K562 (cell line): Measurements from ENCODE around the gene ZNF474. TPM values are rescaled to one million over a fixed set of nuclear protein-coding genes. Genes with fewer than 3 reads are reported as not detected.

ENCODE experiments used
- HDAC1 ChIP-seq, 2 experiments: fragments of 450-650 bp; IDR thresholded peaks; 2 replicates each; pipeline ENCODE4 v1.6.1; 2016 to 2017; ENCODE audit warnings: inconsistent platforms in 1 of 2, mild to moderate bottlenecking in 1 of 2, moderate library complexity in 1 of 2
- MAZ ChIP-seq, 2 experiments: fragments of 450-650 bp in 1 of 2; sonication (generic) in 1 of 2; formaldehyde crosslinking; IDR thresholded peaks in 1 of 2; conservative IDR thresholded peaks in 1 of 2; 2 replicates each; pipeline versions ENCODE4 v1.4.0 to v1.5.0; 2020; ENCODE audit warnings: mild to moderate bottlenecking in 1 of 2, missing genetic modification reagents in 1 of 2
- RAD21 ChIP-seq, 2 experiments: fragments of 250-450 bp in 1 of 2; fragments of 450-650 bp in 1 of 2; sonication (Bioruptor Pico) in 1 of 2; formaldehyde crosslinking in 1 of 2; IDR thresholded peaks in 1 of 2; conservative IDR thresholded peaks in 1 of 2; 2 replicates each; pipeline versions ENCODE4 v1.4.0 to v1.8.0; 2020 to 2022; ENCODE audit warnings: mild to moderate bottlenecking in 2 of 2, moderate library complexity in 1 of 2
- TRIM28 ChIP-seq: fragments of 450-650 bp; IDR thresholded peaks from 2 replicates; pipeline ENCODE4 v1.6.1; 2017
- ZNF79 ChIP-seq: fragments of 250-450 bp; sonication (Bioruptor Pico); IDR thresholded peaks from 2 replicates; pipeline ENCODE4 v1.4.0; 2020; ENCODE audit warnings: low read depth, mild to moderate bottlenecking, moderate library complexity
- polyA plus RNA-seq, 8 experiments: library from polyadenylated mRNA; depleted of rRNA in 4 of 8; stranded (reverse) in 5 of 8; unstranded in 3 of 8; fragments of >200 nt; fragmentation: Nextera tagmentation in 2 of 8; fragmentation: Illumina TruSeq in 1 of 8; extraction: Ambion mirVana in 2 of 8; extraction: Trizol in 1 of 8; gene quantifications; 2 replicates each; pipeline versions ENCODE4 v1.2.1 to v1.2.3, GENCODE V29; 2011 to 2014; ENCODE audit warnings: inconsistent platforms in 1 of 8, missing spikeins in 1 of 8
- total RNA-seq, 7 experiments: library from RNA; depleted of rRNA in 6 of 7; stranded (reverse); fragments of >200 nt in 6 of 7; fragmentation: Illumina TruSeq in 2 of 7; extraction: Trizol in 2 of 7; gene quantifications; 2 replicates each; pipeline versions ENCODE4 v1.2.1 to v1.2.3, GENCODE V29; 2011 to 2021; ENCODE audit warnings: low replicate concordance in 1 of 7
- TF ChIP-seq, protein P1 (sequence below), 2 experiments: fragments of 450-650 bp; formaldehyde crosslinking in 1 of 2; IDR thresholded peaks; 2 replicates each; pipeline versions ENCODE4 v1.4.0 to v1.6.1; 2014 to 2020; ENCODE audit warnings: mild to moderate bottlenecking in 2 of 2, borderline replicate concordance in 1 of 2, low read depth in 1 of 2
- TF ChIP-seq, protein P2 (sequence below), 3 experiments: IDR thresholded peaks in 2 of 3; conservative IDR thresholded peaks in 1 of 3; 2 replicates each; pipeline ENCODE4 v1.5.1; 2011 to 2012; ENCODE audit warnings: low read length in 3 of 3, mild to moderate bottlenecking in 3 of 3, control low read depth in 2 of 3, improper control_type of control experiment in 1 of 3, inconsistent platforms in 1 of 3, low read depth in 1 of 3, mixed read lengths in 1 of 3, moderate library complexity in 1 of 3; ENCODE audit not compliant: insufficient read depth in 2 of 3

ZNF474 gene
- total and polyA plus RNA-seq, 9 of the 15 experiments (the other 6 are each of a cell fraction or from before 2014, with no cell fraction given) = 0.16 to 0.62 (median 0.39) TPM

- TF ChIP-seq, protein P1, sequence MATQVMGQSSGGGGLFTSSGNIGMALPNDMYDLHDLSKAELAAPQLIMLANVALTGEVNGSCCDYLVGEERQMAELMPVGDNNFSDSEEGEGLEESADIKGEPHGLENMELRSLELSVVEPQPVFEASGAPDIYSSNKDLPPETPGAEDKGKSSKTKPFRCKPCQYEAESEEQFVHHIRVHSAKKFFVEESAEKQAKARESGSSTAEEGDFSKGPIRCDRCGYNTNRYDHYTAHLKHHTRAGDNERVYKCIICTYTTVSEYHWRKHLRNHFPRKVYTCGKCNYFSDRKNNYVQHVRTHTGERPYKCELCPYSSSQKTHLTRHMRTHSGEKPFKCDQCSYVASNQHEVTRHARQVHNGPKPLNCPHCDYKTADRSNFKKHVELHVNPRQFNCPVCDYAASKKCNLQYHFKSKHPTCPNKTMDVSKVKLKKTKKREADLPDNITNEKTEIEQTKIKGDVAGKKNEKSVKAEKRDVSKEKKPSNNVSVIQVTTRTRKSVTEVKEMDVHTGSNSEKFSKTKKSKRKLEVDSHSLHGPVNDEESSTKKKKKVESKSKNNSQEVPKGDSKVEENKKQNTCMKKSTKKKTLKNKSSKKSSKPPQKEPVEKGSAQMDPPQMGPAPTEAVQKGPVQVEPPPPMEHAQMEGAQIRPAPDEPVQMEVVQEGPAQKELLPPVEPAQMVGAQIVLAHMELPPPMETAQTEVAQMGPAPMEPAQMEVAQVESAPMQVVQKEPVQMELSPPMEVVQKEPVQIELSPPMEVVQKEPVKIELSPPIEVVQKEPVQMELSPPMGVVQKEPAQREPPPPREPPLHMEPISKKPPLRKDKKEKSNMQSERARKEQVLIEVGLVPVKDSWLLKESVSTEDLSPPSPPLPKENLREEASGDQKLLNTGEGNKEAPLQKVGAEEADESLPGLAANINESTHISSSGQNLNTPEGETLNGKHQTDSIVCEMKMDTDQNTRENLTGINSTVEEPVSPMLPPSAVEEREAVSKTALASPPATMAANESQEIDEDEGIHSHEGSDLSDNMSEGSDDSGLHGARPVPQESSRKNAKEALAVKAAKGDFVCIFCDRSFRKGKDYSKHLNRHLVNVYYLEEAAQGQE (IDR thresholded peaks at IDR 0.05; ENCODE audit: borderline replicate concordance) = peak; percentile 69; the same call in 1 of the 2 replicates
- TF ChIP-seq, protein P1 (CRISPR knock-in tag; IDR thresholded peaks at IDR 0.05; ENCODE audit: low read depth) = no peak
- TF ChIP-seq RAD21 (CRISPR knock-in tag; conservative IDR thresholded peaks at IDR 0.05 in 1 of 2, IDR thresholded peaks at IDR 0.05 in 1 of 2) = peak; percentile 49 to 81; a peak in 3 of 4 replicates
- TF ChIP-seq HDAC1 (IDR thresholded peaks at IDR 0.05) = no peak
- no peak for TF ChIP-seq ZNF79
- TF ChIP-seq TRIM28 = no peak
- TF ChIP-seq, protein P2, sequence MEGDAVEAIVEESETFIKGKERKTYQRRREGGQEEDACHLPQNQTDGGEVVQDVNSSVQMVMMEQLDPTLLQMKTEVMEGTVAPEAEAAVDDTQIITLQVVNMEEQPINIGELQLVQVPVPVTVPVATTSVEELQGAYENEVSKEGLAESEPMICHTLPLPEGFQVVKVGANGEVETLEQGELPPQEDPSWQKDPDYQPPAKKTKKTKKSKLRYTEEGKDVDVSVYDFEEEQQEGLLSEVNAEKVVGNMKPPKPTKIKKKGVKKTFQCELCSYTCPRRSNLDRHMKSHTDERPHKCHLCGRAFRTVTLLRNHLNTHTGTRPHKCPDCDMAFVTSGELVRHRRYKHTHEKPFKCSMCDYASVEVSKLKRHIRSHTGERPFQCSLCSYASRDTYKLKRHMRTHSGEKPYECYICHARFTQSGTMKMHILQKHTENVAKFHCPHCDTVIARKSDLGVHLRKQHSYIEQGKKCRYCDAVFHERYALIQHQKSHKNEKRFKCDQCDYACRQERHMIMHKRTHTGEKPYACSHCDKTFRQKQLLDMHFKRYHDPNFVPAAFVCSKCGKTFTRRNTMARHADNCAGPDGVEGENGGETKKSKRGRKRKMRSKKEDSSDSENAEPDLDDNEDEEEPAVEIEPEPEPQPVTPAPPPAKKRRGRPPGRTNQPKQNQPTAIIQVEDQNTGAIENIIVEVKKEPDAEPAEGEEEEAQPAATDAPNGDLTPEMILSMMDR (IDR thresholded peaks at IDR 0.05 in 2 of 3, conservative IDR thresholded peaks at IDR 0.05 in 1 of 3; ENCODE audit: insufficient read depth in 2 of 3, low read depth in 1 of 3, low read length in 3 of 3) = peak; percentile 39 to 76 (median 64); a peak in 5 of 6 replicates
- TF ChIP-seq MAZ (CRISPR knock-in tag; conservative IDR thresholded peaks at IDR 0.05 in 1 of 2, IDR thresholded peaks at IDR 0.05 in 1 of 2) = 0 out of 4 replicates have a peak, but pooled peaks of 1 of the 2 experiments have one; percentile 37
Observed at GRCh38 chr5:122091936-122092600, 37.3 kb upstream of the ZNF474 start (continued).
